Uterus (tissue), 4 donors: ENCODE measurements around the gene CALCB. TPM values are rescaled to one million over a fixed set of nuclear protein-coding genes. Genes with fewer than 3 reads are reported as not detected.

Experiments
- DNase-seq, 2 donors: peaks; one replicate each; pipeline ENCODE4 v3.0.0-alpha.2; 2019 to 2020
- H3K27ac ChIP-seq, 2 donors: fragments of 200-600 bp; sonication (generic); 1 replicate in 1 of 2; 2 replicates in 1 of 2; pipeline ENCODE4 v1.5.1; 2016 to 2018
- H3K27me3 ChIP-seq, 2 donors: fragments of 200-600 bp; sonication (generic); one replicate each; pipeline ENCODE4 v1.5.1; 2018 to 2019; ENCODE audit warnings: control low read depth in 1 of 2
- H3K36me3 ChIP-seq, 2 donors: fragments of 200-600 bp; sonication (generic); one replicate each; pipeline ENCODE4 v1.5.1; 2019; ENCODE audit warnings: control low read depth in 1 of 2
- H3K4me1 ChIP-seq, 2 donors: fragments of 200-600 bp; sonication (generic); one replicate each; pipeline ENCODE4 v1.5.1; 2018 to 2019; ENCODE audit warnings: control low read depth in 1 of 2
- H3K4me3 ChIP-seq, 2 donors: fragments of 200-600 bp; sonication (generic); 1 replicate in 1 of 2; 2 replicates in 1 of 2; pipeline ENCODE4 v1.5.1; 2018 to 2019; ENCODE audit warnings: mild to moderate bottlenecking in 1 of 2
- H3K9me3 ChIP-seq, 2 donors: fragments of 200-600 bp; sonication (generic); one replicate each; pipeline ENCODE4 v1.5.1; 2019; ENCODE audit warnings: control low read depth in 1 of 2
- CTCF ChIP-seq, 4 experiments: fragments of 200-600 bp in 2 of 4; fragments of 450-650 bp in 2 of 4; sonication (generic) in 2 of 4; IDR thresholded peaks; one replicate each; pipeline ENCODE4 v1.5.1; 2016 to 2019; ENCODE audit warnings: antibody characterized with exemption in 4 of 4, mild to moderate bottlenecking in 2 of 4, moderate library complexity in 1 of 4
- POLR2A ChIP-seq, 2 donors: fragments of 450-650 bp; IDR thresholded peaks; one replicate each; pipeline ENCODE4 v1.6.1; 2016; ENCODE audit warnings: antibody characterized with exemption in 2 of 2, mild to moderate bottlenecking in 1 of 2, moderate library complexity in 1 of 2
- intact Hi-C: fragments of 100-400 bp; cut with DNase I; formaldehyde crosslinking; loops from one replicate; pipeline ENCODE4 v1.15.1; 2023; ENCODE audit warnings: low total_unique reads
- total RNA-seq, 4 donors: library from RNA; depleted of rRNA in 3 of 4; stranded (reverse); fragments of >200 nt in 3 of 4; gene quantifications; one replicate each; pipeline versions ENCODE4 v1.1.0 to v1.2.4, GENCODE V29; 2014 to 2023
- donor health status: DM: yes; HTN: yes; CAD: no.

Gene CALCB
- total RNA-seq, 4 donors from 2014 or later = 0.21 TPM; not detected in 3

DNA sequence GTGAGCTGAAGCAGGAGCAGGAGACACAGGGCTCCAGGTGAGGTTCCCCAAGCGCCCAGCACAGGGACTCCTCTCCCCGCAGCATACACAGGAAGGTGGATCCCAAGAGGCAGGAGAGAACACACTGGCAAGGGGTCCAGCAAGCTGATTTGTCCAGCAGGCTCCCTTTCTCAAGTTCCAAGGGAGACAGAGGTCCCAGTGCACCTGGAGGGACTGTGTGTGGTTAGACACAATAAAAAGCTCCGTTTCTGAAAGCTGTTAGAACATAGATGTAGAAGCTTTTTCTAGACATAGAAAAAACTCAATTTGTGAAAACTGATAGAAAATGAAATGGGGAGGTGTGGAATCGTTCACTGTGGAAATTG lies 1.8 kb downstream of the CALCB start:
- Histone ChIP-seq H3K36me3 (no peaks in the 10 kb centered on the region), H3K9me3 (no peaks in the 10 kb centered on the region), H3K4me3 (no peak overlapping the region), H3K27me3 (no peaks in the 10 kb centered on the region), H3K27ac (no peak overlapping the region), H3K4me1 (no peaks in the 10 kb centered on the region)
- intact Hi-C loops = no loop called here
- TF ChIP-seq POLR2A (IDR thresholded peaks at IDR 0.05) (no peak), CTCF (IDR thresholded peaks at IDR 0.05) (no peak)
- no peak for DNase-seq

DNA sequence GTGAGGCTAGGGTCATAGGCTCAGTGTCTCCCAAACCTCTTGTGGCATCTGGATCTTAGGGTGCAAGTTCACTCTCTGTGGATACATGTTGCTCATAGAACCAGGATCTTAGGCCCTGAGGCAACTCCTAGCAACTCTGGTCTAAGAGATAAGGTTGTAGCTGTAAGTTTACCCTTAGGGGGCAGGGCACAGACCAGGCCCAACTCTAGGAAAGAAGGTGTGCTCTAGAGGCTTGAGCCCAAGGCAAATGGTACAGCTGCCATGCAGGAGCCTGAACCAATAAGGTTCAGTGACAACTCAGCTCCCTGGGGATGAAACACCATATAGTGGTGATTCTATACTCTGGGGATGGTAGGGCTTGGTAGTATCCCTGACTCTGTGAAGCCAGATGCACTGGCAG lies 17.8 kb downstream of the CALCB start:
- H3K9me3 ChIP-seq = no peaks in the 10 kb centered on the region
- H3K27ac ChIP-seq = no peak overlapping the region
- intact Hi-C loops = no loop called here
- no peaks in the 10 kb centered on the region for H3K36me3 ChIP-seq
- no peaks in the 10 kb centered on the region for H3K4me1 ChIP-seq
- TF ChIP-seq CTCF (IDR thresholded peaks at IDR 0.05) = no peak
- TF ChIP-seq POLR2A (IDR thresholded peaks at IDR 0.05) = no peak
- no peaks in the 10 kb centered on the region for H3K27me3 ChIP-seq
- DNase-seq = no peak
- H3K4me3 ChIP-seq = no peak overlapping the region

- no peak for DNase-seq
- Histone ChIP-seq H3K4me1 (no peaks in the 10 kb centered on the region), H3K27me3 (no peaks in the 10 kb centered on the region), H3K4me3 (no peak overlapping the region), H3K36me3 (no peaks in the 10 kb centered on the region), H3K9me3 (no peaks in the 10 kb centered on the region), H3K27ac (no peak overlapping the region)
- TF ChIP-seq CTCF (IDR thresholded peaks at IDR 0.05) (no peak), POLR2A (IDR thresholded peaks at IDR 0.05) (no peak)
- intact Hi-C loops = no loop called here
These were observed 18.2 kb downstream of the CALCB start for GRCh38 chr11:15091625-15092024.

DNA sequence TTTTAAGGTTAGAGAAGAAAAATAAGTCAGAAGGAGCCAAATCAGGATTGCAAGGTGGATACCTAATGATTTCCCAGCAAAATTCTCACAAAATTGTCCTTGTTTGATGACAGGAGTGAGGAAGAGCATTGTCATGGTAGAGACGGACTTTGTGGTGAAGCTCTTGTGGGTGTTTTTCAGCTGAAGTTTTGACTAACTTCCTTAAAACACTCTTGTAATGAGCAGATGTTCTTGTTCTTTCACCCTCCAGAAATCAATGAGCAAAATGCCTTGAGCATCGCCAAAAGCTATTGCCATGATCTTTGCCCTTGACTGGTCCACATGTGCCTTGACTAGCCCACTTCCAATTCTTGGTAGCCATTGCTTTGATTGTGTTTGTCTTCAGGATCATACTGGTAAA lies 20.0 kb downstream of the CALCB start:
- Histone ChIP-seq H3K9me3 (no peaks in the 10 kb centered on the region), H3K4me3 (no peak overlapping the region), H3K27me3 (no peaks in the 10 kb centered on the region), H3K36me3 (no peaks in the 10 kb centered on the region), H3K4me1 (no peaks in the 10 kb centered on the region), H3K27ac (no peak overlapping the region)
- DNase-seq = no peak
- intact Hi-C loops = no loop called here
- no peak for TF ChIP-seq POLR2A (IDR thresholded peaks at IDR 0.05)
- TF ChIP-seq CTCF (IDR thresholded peaks at IDR 0.05) = no peak

DNA sequence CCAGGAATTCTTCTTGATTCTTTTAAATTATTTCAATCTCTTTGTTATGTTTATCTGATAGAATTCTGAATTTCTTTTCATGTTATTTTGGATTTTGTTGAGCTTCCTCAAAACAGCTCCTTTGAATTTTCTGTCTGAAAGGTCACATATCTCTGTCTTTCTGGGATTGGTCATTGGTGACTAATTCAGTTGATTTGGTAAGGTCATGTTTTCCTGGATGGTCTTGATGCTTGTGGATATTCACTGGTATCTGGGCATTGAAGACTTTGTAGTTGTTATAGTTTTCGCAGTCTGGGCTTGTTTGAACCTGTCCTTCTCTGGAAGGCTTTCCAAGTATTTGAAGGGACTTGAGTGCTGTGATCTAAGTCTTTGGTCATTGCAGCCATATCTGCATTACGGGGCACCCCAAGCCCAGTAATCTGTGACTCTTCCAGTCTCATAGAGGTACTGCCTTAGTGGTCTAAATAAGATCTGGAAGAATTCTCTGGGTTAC lies 22.4 kb downstream of the CALCB start:
- no peak for DNase-seq
- TF ChIP-seq CTCF (IDR thresholded peaks at IDR 0.05) (no peak), POLR2A (IDR thresholded peaks at IDR 0.05) (no peak)
- intact Hi-C loops = no loop called here
- Histone ChIP-seq H3K27me3 (no peaks in the 10 kb centered on the region), H3K27ac (no peak overlapping the region), H3K4me3 (no peak overlapping the region), H3K36me3 (no peaks in the 10 kb centered on the region), H3K4me1 (no peaks in the 10 kb centered on the region), H3K9me3 (no peaks in the 10 kb centered on the region)
